K562 (cell line): ENCODE measurements around the gene MYLIP. TPM values are rescaled to one million over a fixed set of nuclear protein-coding genes. Genes with fewer than 3 reads are reported as not detected.

Source experiments
- ATAC-seq: fragments of 200-7000 bp; cut with Tn5 transposase; 3 replicates; pipeline ENCODE4 v1.9.1; 2020; ENCODE audit warnings: moderate library complexity
- BruUV-seq: library from RNA; stranded (reverse); fragments of 400-500 nt; replicated peaks from 2 replicates; lab custom pipeline; 2021; lab: Mats Ljungman, UMichigan
- CTCF ChIA-PET: fragments of 300-600 bp; formaldehyde crosslinking; extraction: SDS; loops from one replicate; lab custom pipeline; 2021; ENCODE audit warnings: low intra/inter-chr PET ratio; lab: Yijun Ruan, JAX
- POLR2A ChIA-PET: fragments of 300-600, 350-650 bp; sonication (Branson Sonifier 250); formaldehyde crosslinking; extraction: SDS; loops from one replicate; lab custom pipeline; 2021; ENCODE audit warnings: antibody characterized with exemption, inconsistent platforms; lab: Yijun Ruan, JAX
- DNase-seq, 4 experiments: peaks; one replicate each; pipeline versions ENCODE4 v3.0.0 to v3.0.0-alpha.2; 2011 to 2018; ENCODE audit warnings: low spot score in 3 of 4, mixed read lengths in 3 of 4; ENCODE audit errors: extremely low read depth in 1 of 4
- FAIRE-seq: peaks from 2 replicates; lab custom pipeline; 2011; peaks lifted over from hg19 to GRCh38; lab: Jason Lieb, UNC
- H2AFZ ChIP-seq: 2 replicates; pipeline ENCODE4 v1.6.0; 2011; ENCODE audit warnings: low read depth, low read length, control low read depth, inconsistent platforms
- H3K27ac ChIP-seq: fragments of 200-600 bp; 3 replicates; pipeline ENCODE4 v1.8.0; 2011; ENCODE audit warnings: low read depth, mild to moderate bottlenecking, control low read depth, inconsistent platforms, low read length, moderate library complexity, mixed read lengths; ENCODE audit errors: extremely low read depth
- H3K27me3 ChIP-seq, 2 experiments: fragments of 300-600 bp in 1 of 2; 2 replicates in 1 of 2; 3 replicates in 1 of 2; pipeline versions ENCODE4 v1.6.0 to v1.8.0; 2011; ENCODE audit warnings: inconsistent platforms in 2 of 2, low read length in 2 of 2, mild to moderate bottlenecking in 1 of 2, mixed read lengths in 1 of 2, moderate library complexity in 1 of 2; ENCODE audit not compliant: control insufficient read depth in 2 of 2, insufficient read depth in 2 of 2
- H3K36me3 ChIP-seq: fragments of 300-600 bp; 3 replicates; pipeline ENCODE4 v1.8.0; 2011; ENCODE audit warnings: mild to moderate bottlenecking, low read length, inconsistent platforms; ENCODE audit not compliant: control insufficient read depth, insufficient read depth
- H3K4me1 ChIP-seq, 2 experiments: fragments of 200-600 bp in 1 of 2; replicated peaks in 1 of 2; 2 replicates in 1 of 2; 3 replicates in 1 of 2; pipeline versions ENCODE4 v1.5.1 to v1.8.0; 2011; ENCODE audit warnings: inconsistent platforms in 2 of 2, low read length in 2 of 2, mild to moderate bottlenecking in 1 of 2, mixed read lengths in 1 of 2, moderate library complexity in 1 of 2; ENCODE audit not compliant: control insufficient read depth in 2 of 2, insufficient read depth in 2 of 2
- H3K4me2 ChIP-seq: 2 replicates; pipeline ENCODE4 v1.6.1; 2011; ENCODE audit warnings: low read length, control low read depth, inconsistent platforms, mixed read lengths; ENCODE audit not compliant: insufficient read depth
- H3K4me3 ChIP-seq: fragments of 200-600 bp; sonication (generic), shearing (Covaris generic); 2 replicates; pipeline ENCODE4 v1.5.1; 2016; ENCODE audit warnings: control low read depth, inconsistent platforms
- H3K79me2 ChIP-seq: fragments of 200-600 bp; 3 replicates; pipeline ENCODE4 v1.8.0; 2011; ENCODE audit warnings: low read length, inconsistent platforms; ENCODE audit not compliant: control insufficient read depth, insufficient read depth
- H3K9ac ChIP-seq, 2 experiments: 2 replicates each; pipeline versions ENCODE4 v1.6.0 to v1.6.1; 2011; ENCODE audit warnings: low read depth in 2 of 2, low read length in 2 of 2, control low read depth in 1 of 2, inconsistent platforms in 1 of 2, mild to moderate bottlenecking in 1 of 2, mixed read lengths in 1 of 2; ENCODE audit not compliant: insufficient read depth in 1 of 2
- H3K9me1 ChIP-seq: one replicate; pipeline ENCODE4 v1.6.0; 2011; ENCODE audit warnings: inconsistent platforms, mild to moderate bottlenecking, low read length, moderate library complexity; ENCODE audit not compliant: control insufficient read depth, insufficient read depth
- H3K9me3 ChIP-seq: replicated peaks from 2 replicates; pipeline ENCODE4 v1.5.1; 2011; ENCODE audit warnings: low read depth, low read length, inconsistent platforms; ENCODE audit not compliant: control insufficient read depth, insufficient read depth
- H4K20me1 ChIP-seq: replicated peaks from 2 replicates; pipeline ENCODE4 v1.6.1; 2011; ENCODE audit warnings: low read length, inconsistent platforms, mixed read lengths; ENCODE audit not compliant: control insufficient read depth, insufficient read depth
- KDM1A ChIP-seq, 2 experiments: fragments of 450-650 bp; IDR thresholded peaks; 2 replicates each; pipeline ENCODE4 v1.6.1; 2016; ENCODE audit warnings: mild to moderate bottlenecking in 2 of 2
- PTBP1 ChIP-seq: fragments of 200-400 bp; formaldehyde crosslinking; IDR thresholded peaks from 2 replicates; pipeline ENCODE4 v1.6.1; 2017; ENCODE audit warnings: low read depth, low read length
- RBM34 ChIP-seq: fragments of 200-400 bp; formaldehyde crosslinking; IDR thresholded peaks from 2 replicates; pipeline ENCODE4 v1.6.1; 2018; ENCODE audit warnings: low read length, borderline replicate concordance; ENCODE audit not compliant: insufficient read depth
- ZNF3 ChIP-seq: fragments of 250-450 bp; sonication (Bioruptor Pico); IDR thresholded peaks from 2 replicates; pipeline ENCODE4 v1.5.0; 2021; ENCODE audit warnings: mild to moderate bottlenecking, moderate library complexity
- WGBS: fragments of 100-300 bp; shearing (Covaris generic); methylation state at CpG from one replicate; pipeline ENCODE4 v1.1.6; 2016; ENCODE audit warnings: low coverage, mixed read lengths; ENCODE audit not compliant: insufficient coverage; ENCODE audit errors: missing lambda C conversion rate; 5-methylcytosine and 5-hydroxymethylcytosine counted together
- in situ Hi-C: fragments of 300-500 bp; cut with MboI; formaldehyde crosslinking; loops from 4 replicates; pipeline ENCODE4 v1.15.0; 2018; ENCODE audit warnings: inconsistent platforms, mixed read lengths
- intact Hi-C: fragments of 100-400 bp; cut with micrococcal nuclease; formaldehyde crosslinking; loops from 2 replicates; pipeline ENCODE4 v1.14.2; 2022
- polyA plus RNA-seq, 8 experiments: library from polyadenylated mRNA; depleted of rRNA in 4 of 8; stranded (reverse) in 5 of 8; unstranded in 3 of 8; fragments of >200 nt; fragmentation: Nextera tagmentation in 2 of 8; fragmentation: Illumina TruSeq in 1 of 8; extraction: Ambion mirVana in 2 of 8; extraction: Trizol in 1 of 8; gene quantifications; 2 replicates each; pipeline versions ENCODE4 v1.2.1 to v1.2.3, GENCODE V29; 2011 to 2014; ENCODE audit warnings: inconsistent platforms in 1 of 8, missing spikeins in 1 of 8
- total RNA-seq, 7 experiments: library from RNA; depleted of rRNA in 6 of 7; stranded (reverse); fragments of >200 nt in 6 of 7; fragmentation: Illumina TruSeq in 2 of 7; extraction: Trizol in 2 of 7; gene quantifications; 2 replicates each; pipeline versions ENCODE4 v1.2.1 to v1.2.3, GENCODE V29; 2011 to 2021; ENCODE audit warnings: low replicate concordance in 1 of 7

MYLIP gene
- total and polyA plus RNA-seq, 9 of the 15 experiments (the other 6 are each of a cell fraction or from before 2014, with no cell fraction given): 10.8 to 43.5 (median 31.5) TPM

GRCh38 chr6:16179970-16180431 lies 51.1 kb downstream of the MYLIP start:
- in situ Hi-C loops: loop anchor here (10.0 kb wide), 1 partner anchor 485 kb away; no protein-coding TSS in a partner anchor
- no peaks in the 10 kb centered on the region for H3K36me3 ChIP-seq
- no peak overlapping the region for H3K4me2 ChIP-seq
- H3K9ac ChIP-seq: no peak overlapping the region
- ATAC-seq (no peak), DNase-seq (no peak), FAIRE-seq (no peak)
- peak overlapping the region; percentile 33; the same call in 1 of the 2 replicates for H2AFZ ChIP-seq
- no TSS peak for BruUV-seq
- no peak for TF ChIP-seq KDM1A (IDR thresholded peaks at IDR 0.05)
- no peak for TF ChIP-seq ZNF3
- no peak for TF ChIP-seq RBM34
- no peak for TF ChIP-seq PTBP1
- H4K20me1 ChIP-seq: no peaks in the 10 kb centered on the region
- H3K9me3 ChIP-seq: peaks cover 7% of the 10 kb centered on the region
- POLR2A ChIA-PET: interaction anchor here (0.6 to 1.0 kb wide), 4 partner anchors 10 to 140 kb away, joined by 3 to 5 read pairs (median 4); partner anchors contain the start of gene MYLIP
- H3K79me2 ChIP-seq: no peaks in the 10 kb centered on the region
- no peaks in the 10 kb centered on the region for H3K9me1 ChIP-seq
- CTCF ChIA-PET: no interaction called here
- peaks cover 0 to 8% of the 10 kb centered on the region in 2 experiments; a peak in 2 of 5 replicates for H3K4me1 ChIP-seq
- H3K27ac ChIP-seq: no peak overlapping the region
- no peak overlapping the region for H3K4me3 ChIP-seq
- 81% methylated on average over 16 of the region's 16 CpGs for WGBS
- intact Hi-C loops: no loop called here
- no peaks in the 10 kb centered on the region for H3K27me3 ChIP-seq
